GM19397 (cell line): ENCODE data around the gene ZNF444.
"Not testable (repeated sequence)": the region's sequence is repeated elsewhere in the genome, so short reads cannot be mapped to it uniquely, and the experiment has no call there.

Source experiments
- ATAC-seq: cut with Tn5 transposase; IDR thresholded peaks from one replicate; pipeline ENCODE4 v1.9.1; 2021; ENCODE audit warnings: mild to moderate bottlenecking, moderate library complexity; ENCODE audit not compliant: unreplicated experiment

The ZNF444 gene

DNA sequence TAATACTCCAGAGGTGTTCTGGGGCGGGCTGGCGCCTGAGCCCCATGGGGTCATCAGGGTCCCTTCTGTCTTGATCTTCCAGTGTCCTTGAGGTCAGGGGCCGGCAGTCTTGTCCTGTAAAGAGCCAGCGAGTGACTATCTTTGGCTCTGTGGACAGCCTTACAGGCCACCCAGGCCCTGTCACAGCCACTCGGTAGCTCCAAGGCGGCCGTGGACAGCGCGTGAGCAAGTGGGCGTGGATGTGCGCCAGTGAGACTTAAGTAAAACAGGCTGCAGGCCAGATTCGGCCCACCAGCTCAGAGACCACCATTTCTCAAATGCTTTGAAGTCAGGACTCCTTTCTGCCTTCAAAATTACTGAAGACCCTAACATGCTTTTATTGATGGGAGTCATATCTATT is 3.7 kb downstream of the ZNF444 start:
- no peak for ATAC-seq

DNA sequence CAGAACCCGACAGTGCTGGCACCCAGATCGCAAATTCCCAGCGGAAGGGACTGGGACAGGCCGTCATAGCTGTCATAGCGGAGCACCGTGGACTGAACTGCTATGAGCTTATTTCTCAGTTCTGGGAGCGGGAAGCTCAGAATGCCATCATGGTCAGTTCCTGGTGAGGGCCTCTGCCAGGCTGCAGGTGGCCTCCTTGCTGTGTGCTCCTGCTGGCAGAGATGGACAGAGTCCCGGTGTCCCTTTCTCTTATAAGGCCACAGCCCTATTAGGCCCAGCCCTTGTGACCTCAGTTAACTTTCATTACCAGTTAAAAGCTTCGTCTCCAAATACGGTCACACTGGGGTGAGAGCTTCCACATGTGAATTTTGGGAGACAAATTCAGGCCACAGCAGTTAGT is 4.6 kb downstream of the ZNF444 start:
- ATAC-seq = no peak

DNA sequence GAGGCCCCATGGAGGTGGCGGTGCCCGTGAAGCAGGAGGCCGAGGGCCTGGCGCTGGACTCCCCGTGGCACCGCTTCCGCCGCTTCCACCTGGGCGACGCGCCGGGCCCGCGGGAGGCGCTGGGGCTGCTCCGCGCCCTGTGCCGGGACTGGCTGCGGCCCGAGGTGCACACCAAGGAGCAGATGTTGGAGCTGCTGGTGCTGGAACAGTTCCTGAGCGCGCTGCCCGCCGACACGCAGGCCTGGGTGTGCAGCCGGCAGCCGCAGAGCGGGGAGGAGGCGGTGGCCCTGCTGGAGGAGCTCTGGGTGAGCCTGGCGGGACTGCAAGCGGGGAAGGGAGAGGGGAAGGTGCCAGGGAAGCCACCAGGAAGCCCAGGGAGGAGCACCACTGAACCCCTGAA is 5.8 kb downstream of the ZNF444 start:
- no peak for ATAC-seq

DNA sequence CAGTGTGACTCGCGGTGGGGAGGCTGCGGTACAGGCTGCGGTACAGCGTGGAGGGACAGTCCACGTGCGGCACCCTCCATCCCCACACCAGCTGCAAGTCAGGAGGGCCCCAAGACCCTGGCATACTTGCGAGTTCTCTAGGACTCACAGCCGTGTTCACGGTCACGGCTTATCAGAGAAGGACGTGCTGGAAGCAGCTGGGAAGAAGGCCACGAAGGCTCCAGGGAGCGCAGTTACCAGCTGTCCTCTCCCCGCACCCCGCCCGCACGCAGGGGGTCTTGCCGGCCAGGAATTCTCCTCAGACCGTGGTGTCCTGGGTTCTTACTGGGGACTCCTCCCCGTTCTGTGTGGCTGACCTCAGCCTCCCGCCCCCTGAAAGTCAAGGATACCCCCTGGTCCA is 6.2 kb downstream of the ZNF444 start:
- no peak for ATAC-seq

DNA sequence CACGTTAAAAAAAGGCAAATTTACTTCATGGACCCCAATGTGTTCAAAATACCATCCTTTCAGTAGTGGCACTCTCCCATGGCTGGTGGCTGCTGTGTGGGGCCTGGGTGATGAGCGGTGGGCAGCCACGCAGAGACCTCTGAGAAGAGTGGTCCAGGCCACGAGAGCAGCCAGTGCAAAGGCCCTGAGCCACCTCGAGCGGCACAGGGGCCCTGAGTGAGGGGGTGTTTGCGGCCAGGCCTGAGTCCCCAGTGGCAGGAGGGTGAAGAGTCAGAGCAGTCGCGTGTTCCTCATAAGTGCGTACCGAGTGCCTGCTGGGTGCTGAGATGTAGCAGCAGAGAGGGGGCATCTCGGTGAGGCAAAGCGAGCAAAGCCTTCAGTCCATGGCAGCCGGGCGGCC is 7.0 kb downstream of the ZNF444 start:
- no peak for ATAC-seq

DNA sequence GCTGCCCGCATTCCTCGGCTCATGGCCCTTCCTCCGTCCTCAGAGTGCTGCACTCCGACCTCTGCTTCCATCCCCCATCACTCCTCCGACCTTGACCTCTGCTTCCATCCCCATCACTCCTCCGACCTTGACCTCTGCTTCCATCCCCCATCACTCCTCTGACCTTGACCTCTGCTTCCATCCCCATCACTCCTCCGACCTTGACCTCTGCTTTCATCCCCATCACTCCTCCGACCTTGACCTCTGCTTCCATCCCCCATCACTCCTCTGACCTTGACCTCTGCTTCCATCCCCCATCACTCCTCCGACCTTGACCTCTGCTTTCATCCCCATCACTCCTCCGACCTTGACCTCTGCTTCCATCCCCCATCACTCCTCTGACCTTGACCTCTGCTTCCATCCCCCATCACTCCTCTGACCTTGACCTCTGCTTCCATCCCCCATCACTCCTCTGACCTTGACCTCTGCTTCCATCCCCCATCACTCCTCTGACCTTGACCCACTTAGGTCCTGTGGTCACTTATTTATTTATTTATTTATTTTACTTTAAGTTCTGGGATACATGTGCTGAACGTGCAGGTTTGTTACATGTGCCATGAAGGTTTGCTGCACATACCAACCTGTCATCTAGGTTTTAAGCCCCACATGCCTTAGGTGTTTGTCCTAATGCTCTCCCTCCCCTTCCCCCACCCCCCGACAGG is 8.0 kb downstream of the ZNF444 start:
- not testable (repeated sequence) for ATAC-seq

DNA sequence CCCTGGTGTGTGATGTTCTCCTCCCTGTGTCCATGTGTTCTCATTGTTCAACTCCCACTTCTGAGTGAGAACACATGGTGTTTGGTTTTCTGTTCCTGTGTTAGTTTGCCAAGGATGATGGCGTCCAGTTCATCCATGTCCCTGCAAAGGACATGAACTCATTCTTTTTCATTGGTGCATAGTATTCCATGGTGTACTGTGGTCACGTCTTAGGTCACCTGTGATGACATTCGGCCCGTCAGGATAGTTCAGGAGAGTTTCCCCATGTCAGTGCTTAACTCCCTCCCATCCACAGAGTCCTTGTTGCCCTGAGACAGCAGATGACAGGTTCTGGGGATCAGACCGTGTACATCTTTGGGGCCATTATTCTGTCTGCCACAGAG is 8.6 kb downstream of the ZNF444 start:
- no peak for ATAC-seq

DNA sequence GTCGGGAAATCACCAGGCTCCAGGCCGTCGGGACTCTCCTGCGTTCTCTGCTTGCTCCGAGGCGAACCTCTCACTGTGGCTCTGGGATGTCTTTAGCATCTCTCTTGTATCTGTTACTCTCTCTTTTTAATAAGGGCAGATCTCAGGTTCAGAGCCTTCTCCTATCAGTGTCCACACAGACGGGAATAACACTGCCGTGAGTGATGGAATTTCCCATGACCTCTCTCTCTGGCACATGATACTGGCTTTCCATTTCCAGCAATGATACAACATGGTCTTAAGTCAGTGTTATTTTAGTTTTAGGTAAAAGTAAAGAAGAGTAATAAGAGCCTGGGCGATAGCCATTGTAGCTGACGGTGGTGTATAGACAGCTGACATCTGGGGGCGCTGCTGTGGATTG is 9.3 kb downstream of the ZNF444 start:
- ATAC-seq = no peak

- no peak for ATAC-seq
Observed at GRCh38 chr19:56152644-56153043, 11.6 kb downstream of the ZNF444 start.

- ATAC-seq = no peak
Observed at GRCh38 chr19:56153507-56153906, 12.4 kb downstream of the ZNF444 start.

GRCh38 chr19:56155124-56155687 is 14.1 kb downstream of the ZNF444 start:
- no peak for ATAC-seq

GRCh38 chr19:56156768-56157167 is 15.7 kb downstream of the ZNF444 start:
- ATAC-seq = no peak

GRCh38 chr19:56158170-56158757 is 17.2 kb downstream of the ZNF444 start:
- no peak for ATAC-seq

DNA sequence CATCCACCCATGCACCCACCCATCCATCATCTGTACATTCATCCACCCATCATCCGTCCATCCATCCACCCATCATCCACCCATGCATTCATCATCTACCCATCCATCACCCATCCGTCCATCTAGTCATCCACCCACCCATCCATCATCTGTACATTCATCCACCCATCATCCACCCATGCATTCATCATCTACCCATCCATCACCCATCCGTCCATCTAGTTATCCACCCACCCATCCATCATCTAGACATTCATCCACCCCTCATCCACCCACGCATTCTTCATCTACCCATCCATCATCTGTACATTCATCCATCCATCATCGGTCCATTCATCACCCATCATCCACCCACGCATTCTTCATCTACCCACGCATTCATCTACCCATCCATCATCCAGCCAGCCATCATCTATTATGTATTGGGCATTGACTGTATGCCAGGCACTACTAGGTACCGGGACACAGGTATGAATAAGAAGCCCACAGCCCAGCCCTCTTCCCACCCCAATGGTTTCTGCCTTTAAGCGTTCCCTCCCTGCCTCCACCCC is 18.0 kb downstream of the ZNF444 start:
- ATAC-seq = no peak

- ATAC-seq = no peak
Observed at GRCh38 chr19:56159622-56160271, 18.7 kb downstream of the ZNF444 start.

GRCh38 chr19:56161534-56161933 is 20.4 kb downstream of the ZNF444 start:
- no peak for ATAC-seq

GRCh38 chr19:56162258-56162657 is 21.2 kb downstream of the ZNF444 start:
- ATAC-seq = no peak

GRCh38 chr19:56163097-56163496 is 22.0 kb downstream of the ZNF444 start:
- ATAC-seq = no peak

GRCh38 chr19:56167064-56167578 is 26.0 kb downstream of the ZNF444 start:
- no peak for ATAC-seq

DNA sequence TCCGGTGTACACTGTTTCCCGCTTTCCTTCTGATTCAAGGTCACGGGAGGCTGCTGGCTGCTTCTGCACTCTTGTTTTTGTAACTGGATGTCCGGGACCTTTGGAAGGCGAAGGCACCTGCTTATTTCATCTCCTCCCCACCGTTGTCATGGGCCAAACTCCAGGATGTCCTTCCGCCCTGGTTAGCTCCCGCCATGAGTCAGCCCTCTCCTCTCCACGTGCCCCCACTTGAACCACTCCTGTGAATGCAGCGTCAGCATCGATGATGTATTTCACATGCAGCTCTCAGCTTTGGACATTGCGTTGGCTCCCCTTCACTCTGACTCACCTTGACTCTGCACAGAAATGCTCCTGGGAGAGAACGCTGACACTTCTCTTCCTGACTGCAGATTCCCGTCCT is 29.2 kb downstream of the ZNF444 start:
- ATAC-seq = no peak

DNA sequence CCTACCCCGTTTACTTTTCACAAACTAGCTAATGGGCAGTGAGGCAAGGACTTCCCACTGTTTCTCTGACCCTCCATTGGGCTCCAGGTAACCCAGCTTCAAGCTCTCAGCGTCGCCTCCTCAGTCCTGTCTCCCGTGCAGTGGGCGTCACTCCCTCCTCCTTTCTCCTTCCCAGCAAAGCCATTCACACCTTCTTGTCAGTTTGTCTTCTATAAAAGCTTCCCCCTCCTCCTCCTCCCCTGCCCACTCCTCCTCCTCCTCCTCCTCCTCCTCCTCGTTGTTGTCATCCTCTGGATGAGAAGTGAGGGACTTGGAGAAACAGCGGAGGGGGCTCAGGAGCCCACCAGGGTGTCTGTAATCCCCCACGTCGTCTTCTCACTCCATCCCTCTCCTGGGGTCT is 33.0 kb downstream of the ZNF444 start:
- ATAC-seq = no peak

- ATAC-seq = no peak
Observed at GRCh38 chr19:56174550-56174949, 33.5 kb downstream of the ZNF444 start.
